GM10847 (cell line): ENCODE measurements around the gene PPP2R3A.

Source experiments
- POLR2A ChIP-seq: IDR thresholded peaks from 2 replicates; pipeline ENCODE4 v1.6.1; 2011; ENCODE audit not compliant: insufficient read length; ENCODE audit errors: extremely low read depth

Gene PPP2R3A

GRCh38 chr3:135994708-135995337 is 29.3 kb downstream of the PPP2R3A start:
- TF ChIP-seq POLR2A: no peak

GRCh38 chr3:135995766-135996165 is 30.2 kb downstream of the PPP2R3A start:
- TF ChIP-seq POLR2A: no peak

GRCh38 chr3:135997554-135998320 is 32.2 kb downstream of the PPP2R3A start:
- TF ChIP-seq POLR2A: no peak

GRCh38 chr3:136008221-136008620 is 42.7 kb downstream of the PPP2R3A start:
- TF ChIP-seq POLR2A: no peak

GRCh38 chr3:136008732-136009470 is 43.4 kb downstream of the PPP2R3A start:
- no peak for TF ChIP-seq POLR2A

GRCh38 chr3:136018876-136019275 is 53.3 kb downstream of the PPP2R3A start:
- TF ChIP-seq POLR2A: no peak

- no peak for TF ChIP-seq POLR2A
Observed at GRCh38 chr3:136021803-136022202, 56.3 kb downstream of the PPP2R3A start.

GRCh38 chr3:136022529-136023263 is 57.2 kb downstream of the PPP2R3A start:
- TF ChIP-seq POLR2A: no peak

- no peak for TF ChIP-seq POLR2A
Observed at GRCh38 chr3:136023264-136023978, 57.9 kb downstream of the PPP2R3A start.

GRCh38 chr3:136036306-136036705 is 70.8 kb downstream of the PPP2R3A start:
- no peak for TF ChIP-seq POLR2A

- no peak for TF ChIP-seq POLR2A
Observed at GRCh38 chr3:136038668-136039067, 73.1 kb downstream of the PPP2R3A start.

- no peak for TF ChIP-seq POLR2A
Observed at GRCh38 chr3:136042608-136043221, 77.2 kb downstream of the PPP2R3A start.

GRCh38 chr3:136044980-136045745 is 79.6 kb downstream of the PPP2R3A start:
- no peak for TF ChIP-seq POLR2A

GRCh38 chr3:136048068-136048467 is 82.5 kb downstream of the PPP2R3A start:
- no peak for TF ChIP-seq POLR2A

GRCh38 chr3:136050250-136050649 is 84.7 kb downstream of the PPP2R3A start:
- TF ChIP-seq POLR2A: no peak
